Stomach (tissue), 4 donors: ENCODE measurements around the gene PIAS3.

Experiments used
- EP300 ChIP-seq: sonication (generic); formaldehyde crosslinking; IDR thresholded peaks from one replicate; pipeline ENCODE4 v1.6.1; 2017; ENCODE audit warnings: antibody characterized with exemption
- POLR2A ChIP-seq, 4 donors: fragments of 450-650 bp; IDR thresholded peaks; one replicate each; pipeline ENCODE4 v1.6.1; 2016; ENCODE audit warnings: antibody characterized with exemption in 4 of 4, control low read depth in 2 of 4, mild to moderate bottlenecking in 1 of 4, moderate library complexity in 1 of 4
- POLR2AphosphoS5 ChIP-seq, 3 donors: sonication (generic); formaldehyde crosslinking; IDR thresholded peaks; one replicate each; pipeline ENCODE4 v1.6.1; 2016; ENCODE audit warnings: antibody characterized with exemption in 3 of 3
- TF ChIP-seq, protein P1 (sequence below), 7 experiments: fragments of 450-650 bp in 4 of 7; fragments of 200-600 bp in 3 of 7; sonication (generic) in 3 of 7; IDR thresholded peaks; one replicate each; pipeline ENCODE4 v1.5.1; 2016 to 2019; ENCODE audit warnings: antibody characterized with exemption in 7 of 7, control low read depth in 2 of 7, mild to moderate bottlenecking in 1 of 7

GRCh38 chr1:145855426-145855948 lies 3.4 kb downstream of the PIAS3 start:
- TF ChIP-seq, protein P1, sequence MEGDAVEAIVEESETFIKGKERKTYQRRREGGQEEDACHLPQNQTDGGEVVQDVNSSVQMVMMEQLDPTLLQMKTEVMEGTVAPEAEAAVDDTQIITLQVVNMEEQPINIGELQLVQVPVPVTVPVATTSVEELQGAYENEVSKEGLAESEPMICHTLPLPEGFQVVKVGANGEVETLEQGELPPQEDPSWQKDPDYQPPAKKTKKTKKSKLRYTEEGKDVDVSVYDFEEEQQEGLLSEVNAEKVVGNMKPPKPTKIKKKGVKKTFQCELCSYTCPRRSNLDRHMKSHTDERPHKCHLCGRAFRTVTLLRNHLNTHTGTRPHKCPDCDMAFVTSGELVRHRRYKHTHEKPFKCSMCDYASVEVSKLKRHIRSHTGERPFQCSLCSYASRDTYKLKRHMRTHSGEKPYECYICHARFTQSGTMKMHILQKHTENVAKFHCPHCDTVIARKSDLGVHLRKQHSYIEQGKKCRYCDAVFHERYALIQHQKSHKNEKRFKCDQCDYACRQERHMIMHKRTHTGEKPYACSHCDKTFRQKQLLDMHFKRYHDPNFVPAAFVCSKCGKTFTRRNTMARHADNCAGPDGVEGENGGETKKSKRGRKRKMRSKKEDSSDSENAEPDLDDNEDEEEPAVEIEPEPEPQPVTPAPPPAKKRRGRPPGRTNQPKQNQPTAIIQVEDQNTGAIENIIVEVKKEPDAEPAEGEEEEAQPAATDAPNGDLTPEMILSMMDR (IDR thresholded peaks at IDR 0.05) = no peak
- TF ChIP-seq POLR2A (IDR thresholded peaks at IDR 0.05) (no peak), POLR2AphosphoS5 (IDR thresholded peaks at IDR 0.05) (no peak), EP300 (no peak)
